PC-9 (cell line): Measurements from ENCODE around the gene PKP2.

Source experiments
- EZH2 ChIP-seq: fragments of 200-600 bp; sonication (generic); IDR thresholded peaks from 2 replicates; pipeline ENCODE4 v1.8.0; 2017; ENCODE audit warnings: antibody characterized with exemption, low read depth
- TF ChIP-seq, protein P1 (sequence below): fragments of 200-600 bp; sonication (generic); conservative IDR thresholded peaks from 2 replicates; pipeline ENCODE4 v1.6.1; 2017; ENCODE audit warnings: mixed run types, antibody characterized with exemption, mild to moderate bottlenecking, moderate library complexity

GRCh38 chr12:32809196-32809595 lies 87.4 kb downstream of the PKP2 start:
- no peak for TF ChIP-seq EZH2
- TF ChIP-seq, protein P1, sequence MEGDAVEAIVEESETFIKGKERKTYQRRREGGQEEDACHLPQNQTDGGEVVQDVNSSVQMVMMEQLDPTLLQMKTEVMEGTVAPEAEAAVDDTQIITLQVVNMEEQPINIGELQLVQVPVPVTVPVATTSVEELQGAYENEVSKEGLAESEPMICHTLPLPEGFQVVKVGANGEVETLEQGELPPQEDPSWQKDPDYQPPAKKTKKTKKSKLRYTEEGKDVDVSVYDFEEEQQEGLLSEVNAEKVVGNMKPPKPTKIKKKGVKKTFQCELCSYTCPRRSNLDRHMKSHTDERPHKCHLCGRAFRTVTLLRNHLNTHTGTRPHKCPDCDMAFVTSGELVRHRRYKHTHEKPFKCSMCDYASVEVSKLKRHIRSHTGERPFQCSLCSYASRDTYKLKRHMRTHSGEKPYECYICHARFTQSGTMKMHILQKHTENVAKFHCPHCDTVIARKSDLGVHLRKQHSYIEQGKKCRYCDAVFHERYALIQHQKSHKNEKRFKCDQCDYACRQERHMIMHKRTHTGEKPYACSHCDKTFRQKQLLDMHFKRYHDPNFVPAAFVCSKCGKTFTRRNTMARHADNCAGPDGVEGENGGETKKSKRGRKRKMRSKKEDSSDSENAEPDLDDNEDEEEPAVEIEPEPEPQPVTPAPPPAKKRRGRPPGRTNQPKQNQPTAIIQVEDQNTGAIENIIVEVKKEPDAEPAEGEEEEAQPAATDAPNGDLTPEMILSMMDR = no peak
